Measurements from ENCODE around the gene CAPN8. TPM values are rescaled to one million over a fixed set of nuclear protein-coding genes. Genes with fewer than 3 reads are reported as not detected.

Gene CAPN8
- total RNA-seq, 2 experiments from 2014 or later, result 0.27 to 0.34 TPM

GRCh38 chr1:223652436-223652941 lies 13.0 kb downstream of the CAPN8 start:
- no peak overlapping the region for H3K4me3 Mint-ChIP-seq
- H3K4me1 Mint-ChIP-seq (ENCODE audit: low read depth), result no peaks in the 10 kb centered on the region
- H3K27ac ChIP-seq (ENCODE audit: low read depth in 1 of 2, low read length in 2 of 2), result no peak overlapping the region
- ATAC-seq (ENCODE audit: poor library complexity) (no peak), DNase-seq (no peak)
- ChIA-PET CTCF (no interaction called here), POLR2A (no interaction called here)
- peaks cover 0 to 2% of the 10 kb centered on the region in 2 experiments for H3K27me3 ChIP-seq (ENCODE audit: control insufficient read depth in 1 of 2, insufficient read depth in 2 of 2, low read length in 2 of 2)
- no peaks in the 10 kb centered on the region for H3K9me3 ChIP-seq (ENCODE audit: control insufficient read depth in 1 of 2, insufficient read depth in 1 of 2, low read length in 2 of 2)
- H3K9me3 Mint-ChIP-seq, result no peaks in the 10 kb centered on the region
- H3K4me3 ChIP-seq (ENCODE audit: low read length), result no peak overlapping the region
- H3K4me1 ChIP-seq (ENCODE audit: insufficient read depth, low read length), result peaks cover 4% of the 10 kb centered on the region
- no peak overlapping the region for H3K27ac Mint-ChIP-seq
- H3K36me3 ChIP-seq (ENCODE audit: insufficient read depth, low read length), result no peaks in the 10 kb centered on the region
- TF ChIP-seq, protein P1, sequence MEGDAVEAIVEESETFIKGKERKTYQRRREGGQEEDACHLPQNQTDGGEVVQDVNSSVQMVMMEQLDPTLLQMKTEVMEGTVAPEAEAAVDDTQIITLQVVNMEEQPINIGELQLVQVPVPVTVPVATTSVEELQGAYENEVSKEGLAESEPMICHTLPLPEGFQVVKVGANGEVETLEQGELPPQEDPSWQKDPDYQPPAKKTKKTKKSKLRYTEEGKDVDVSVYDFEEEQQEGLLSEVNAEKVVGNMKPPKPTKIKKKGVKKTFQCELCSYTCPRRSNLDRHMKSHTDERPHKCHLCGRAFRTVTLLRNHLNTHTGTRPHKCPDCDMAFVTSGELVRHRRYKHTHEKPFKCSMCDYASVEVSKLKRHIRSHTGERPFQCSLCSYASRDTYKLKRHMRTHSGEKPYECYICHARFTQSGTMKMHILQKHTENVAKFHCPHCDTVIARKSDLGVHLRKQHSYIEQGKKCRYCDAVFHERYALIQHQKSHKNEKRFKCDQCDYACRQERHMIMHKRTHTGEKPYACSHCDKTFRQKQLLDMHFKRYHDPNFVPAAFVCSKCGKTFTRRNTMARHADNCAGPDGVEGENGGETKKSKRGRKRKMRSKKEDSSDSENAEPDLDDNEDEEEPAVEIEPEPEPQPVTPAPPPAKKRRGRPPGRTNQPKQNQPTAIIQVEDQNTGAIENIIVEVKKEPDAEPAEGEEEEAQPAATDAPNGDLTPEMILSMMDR (IDR thresholded peaks at IDR 0.05), result no peak
- H3K36me3 Mint-ChIP-seq (ENCODE audit: low read depth), result no peaks in the 10 kb centered on the region
- peaks cover 23% of the 10 kb centered on the region for H3K27me3 Mint-ChIP-seq
- intact Hi-C loops (cut with DNase I, micrococcal nuclease), result no loop called here

DNA sequence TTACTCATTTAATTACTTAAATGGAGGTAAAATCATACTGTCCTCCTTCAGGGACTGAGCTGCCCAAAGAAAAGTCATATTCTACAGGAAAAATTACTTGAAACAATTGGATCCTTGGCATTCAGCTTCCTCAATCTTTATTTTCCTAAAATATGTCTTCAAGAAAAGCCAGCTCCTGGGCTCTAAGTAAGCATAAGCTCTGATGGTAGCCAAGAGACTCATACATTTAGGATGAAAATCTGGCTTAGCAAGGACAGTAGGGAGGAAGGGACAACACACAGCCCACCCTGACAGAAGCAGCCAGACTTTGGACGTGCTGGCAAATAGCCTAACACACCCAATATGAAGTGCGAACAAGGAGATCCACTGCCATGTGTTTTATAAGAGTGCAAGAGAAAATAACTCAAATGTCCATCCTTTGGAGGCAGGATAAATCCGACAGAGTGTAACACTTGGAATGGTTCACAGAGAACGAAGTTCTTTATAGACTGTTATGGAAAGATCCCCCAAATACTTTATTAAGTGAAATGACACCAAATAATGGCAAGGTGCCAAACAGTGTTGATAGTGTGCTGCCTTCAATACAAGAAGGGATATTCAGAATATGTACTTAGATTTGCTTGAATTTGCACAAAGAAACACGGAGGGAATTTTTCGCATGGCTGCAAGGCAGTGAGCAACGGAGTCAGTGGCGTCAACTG lies 14.1 kb downstream of the CAPN8 start:
- no peaks in the 10 kb centered on the region for H3K36me3 Mint-ChIP-seq (ENCODE audit: low read depth)

DNA sequence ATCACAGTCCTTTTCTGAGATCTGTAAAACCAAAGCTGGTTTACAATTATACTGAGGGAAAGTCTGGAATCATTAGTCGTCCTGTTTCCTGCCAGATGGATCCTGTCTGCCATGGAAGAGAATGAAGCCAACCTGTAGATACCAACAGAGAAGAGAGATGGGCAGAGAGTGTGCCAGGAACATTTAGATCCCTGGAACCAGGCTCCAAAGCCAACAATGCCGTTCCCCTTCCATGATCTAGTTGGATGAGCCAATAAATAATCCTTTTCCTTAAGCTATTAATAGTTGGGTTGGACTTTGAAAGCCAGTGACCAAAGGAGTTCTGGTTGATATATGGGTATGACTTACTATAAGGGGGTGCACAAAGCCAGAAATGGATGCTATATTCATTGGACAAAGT lies 15.0 kb downstream of the CAPN8 start:
- ATAC-seq (ENCODE audit: poor library complexity) (no peak), DNase-seq (no peak)
- intact Hi-C loops (cut with DNase I, micrococcal nuclease), result no loop called here
- Histone ChIP-seq H3K4me1 (ENCODE audit: insufficient read depth, low read length) (peaks cover 4% of the 10 kb centered on the region), H3K4me3 (ENCODE audit: low read length) (no peak overlapping the region), H3K36me3 (ENCODE audit: insufficient read depth, low read length) (no peaks in the 10 kb centered on the region), H3K27ac (ENCODE audit: low read depth in 1 of 2, low read length in 2 of 2) (no peak overlapping the region), H3K9me3 (ENCODE audit: control insufficient read depth in 1 of 2, insufficient read depth in 1 of 2, low read length in 2 of 2) (no peaks in the 10 kb centered on the region), H3K27me3 (ENCODE audit: control insufficient read depth in 1 of 2, insufficient read depth in 2 of 2, low read length in 2 of 2) (peaks cover 0 to 2% of the 10 kb centered on the region in 2 experiments)
- CTCF ChIA-PET, result no interaction called here
- no peak overlapping the region for H3K27ac Mint-ChIP-seq
- H3K4me3 Mint-ChIP-seq, result no peak overlapping the region
- TF ChIP-seq, protein P1 (IDR thresholded peaks at IDR 0.05), result no peak
- no peaks in the 10 kb centered on the region for H3K4me1 Mint-ChIP-seq (ENCODE audit: low read depth)
- H3K36me3 Mint-ChIP-seq (ENCODE audit: low read depth), result no peaks in the 10 kb centered on the region
- POLR2A ChIA-PET, result no interaction called here
- no peaks in the 10 kb centered on the region for H3K9me3 Mint-ChIP-seq
- peaks cover 19% of the 10 kb centered on the region for H3K27me3 Mint-ChIP-seq

More for the DNA sequence above, 14.1 kb downstream of the CAPN8 start:
- Mint-ChIP-seq H3K4me3 (no peak overlapping the region), H3K27me3 (peaks cover 23% of the 10 kb centered on the region), H3K9me3 (no peaks in the 10 kb centered on the region), H3K4me1 (ENCODE audit: low read depth) (no peaks in the 10 kb centered on the region), H3K27ac (no peak overlapping the region)
- TF ChIP-seq, protein P1 (IDR thresholded peaks at IDR 0.05), result no peak
- Histone ChIP-seq H3K27ac (ENCODE audit: low read depth in 1 of 2, low read length in 2 of 2) (no peak overlapping the region), H3K27me3 (ENCODE audit: control insufficient read depth in 1 of 2, insufficient read depth in 2 of 2, low read length in 2 of 2) (peaks cover 0 to 2% of the 10 kb centered on the region in 2 experiments), H3K36me3 (ENCODE audit: insufficient read depth, low read length) (no peaks in the 10 kb centered on the region), H3K4me3 (ENCODE audit: low read length) (no peak overlapping the region), H3K9me3 (ENCODE audit: control insufficient read depth in 1 of 2, insufficient read depth in 1 of 2, low read length in 2 of 2) (no peaks in the 10 kb centered on the region), H3K4me1 (ENCODE audit: insufficient read depth, low read length) (peaks cover 4% of the 10 kb centered on the region)
- ATAC-seq (ENCODE audit: poor library complexity) (no peak), DNase-seq (no peak)
- intact Hi-C loops (cut with DNase I, micrococcal nuclease), result no loop called here
- CTCF ChIA-PET, result no interaction called here
- POLR2A ChIA-PET, result no interaction called here

Measured in CD4-positive, alpha-beta T cell (primary cell).